HG03066 (cell line): ENCODE results near the gene TAAR9.

ENCODE experiments used
- ATAC-seq: cut with Tn5 transposase; IDR thresholded peaks from one replicate; pipeline ENCODE4 v1.9.1; 2021; ENCODE audit warnings: low read depth; ENCODE audit not compliant: unreplicated experiment

Gene TAAR9

DNA sequence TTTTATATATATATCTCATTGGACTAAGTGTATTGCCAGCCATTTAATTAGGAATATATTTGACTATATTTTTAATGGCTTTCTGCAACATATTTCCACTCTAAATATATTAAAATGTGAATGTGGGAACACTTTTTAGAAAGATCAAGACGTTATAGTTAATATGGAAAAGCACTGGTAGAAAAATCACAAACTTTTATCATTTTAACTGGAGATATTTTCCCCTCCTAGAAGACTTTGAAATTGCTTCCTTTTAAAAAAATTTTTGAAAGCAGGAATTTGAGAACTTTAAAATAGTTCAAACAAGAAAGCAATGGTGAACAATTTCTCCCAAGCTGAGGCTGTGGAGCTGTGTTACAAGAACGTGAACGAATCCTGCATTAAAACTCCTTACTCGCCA lies at the start of gene TAAR9:
Gene TAAR9, plus strand, starts transcription at position 301 of the 400 bp plus-strand sequence. Its CDS starts 13 bp downstream, at position 314.
- ATAC-seq, result no peak

DNA sequence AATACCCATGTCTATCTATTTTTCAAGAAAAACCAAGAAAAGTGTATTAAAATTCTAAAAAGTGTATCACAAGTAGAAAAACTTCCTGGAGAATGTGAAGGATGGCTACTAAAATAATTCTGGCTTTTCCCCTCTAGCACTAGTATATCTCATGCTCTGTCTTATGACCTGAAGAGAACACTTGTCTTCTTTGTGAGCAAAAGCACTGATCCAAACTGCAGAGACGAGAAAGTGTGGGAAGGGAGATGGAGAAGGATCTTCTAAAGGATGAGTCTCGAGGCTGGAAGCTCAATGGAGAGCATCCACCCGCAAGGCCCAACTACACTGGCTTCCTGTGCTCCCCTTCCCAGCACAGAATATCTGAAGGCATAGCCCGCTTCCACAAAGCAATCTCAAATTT lies 48.7 kb upstream of the TAAR9 start:
- no peak for ATAC-seq

DNA sequence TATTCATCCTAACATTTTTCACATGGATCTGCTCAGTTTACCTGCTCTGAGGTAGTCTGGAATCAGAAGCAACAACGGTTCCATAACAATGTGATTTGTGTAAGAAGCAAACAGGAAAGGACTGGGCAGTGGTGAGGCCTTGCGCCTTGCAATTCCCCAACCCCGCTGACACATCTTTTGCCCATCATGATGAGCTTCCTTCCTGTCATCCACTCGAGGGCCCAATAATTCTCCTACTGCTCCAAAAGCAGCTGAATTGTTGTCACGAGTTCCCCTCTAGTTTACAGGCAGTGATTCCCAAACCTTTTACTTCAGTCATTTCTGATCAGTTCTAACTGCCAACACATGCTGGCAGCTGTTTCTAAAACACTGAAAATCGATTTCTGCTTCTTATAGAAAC lies 48.1 kb upstream of the TAAR9 start:
- no peak for ATAC-seq

- ATAC-seq, result peak; percentile 51
Observed at GRCh38 chr6:132490478-132491204, 47.4 kb upstream of the TAAR9 start.

- ATAC-seq, result no peak
Observed at GRCh38 chr6:132491303-132491702, 46.8 kb upstream of the TAAR9 start.

GRCh38 chr6:132491881-132492280 lies 46.2 kb upstream of the TAAR9 start:
- ATAC-seq, result no peak

- no peak for ATAC-seq
Observed at GRCh38 chr6:132494954-132495353, 43.1 kb upstream of the TAAR9 start.

DNA sequence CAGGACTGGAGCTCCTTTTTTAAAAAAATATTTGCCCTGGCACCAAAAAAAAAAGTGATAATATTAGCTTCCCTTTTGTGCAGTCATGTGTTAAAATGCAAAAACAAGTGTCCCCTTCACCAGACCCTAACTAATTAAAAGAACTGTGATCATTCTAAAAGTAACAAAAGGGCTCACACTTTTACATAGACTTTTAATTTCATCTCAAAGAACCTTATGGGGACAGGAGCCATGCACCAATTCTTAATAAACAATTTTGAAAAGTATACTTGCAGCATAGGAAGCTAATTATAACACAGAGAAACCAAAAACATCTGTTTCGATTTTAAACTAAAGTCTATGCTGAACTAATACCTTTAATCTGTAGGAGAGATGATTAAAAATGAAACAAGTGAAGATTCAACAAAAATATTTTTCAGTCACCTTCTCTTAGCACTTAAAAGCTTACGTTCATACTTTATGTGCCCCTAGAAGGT lies 42.4 kb upstream of the TAAR9 start:
- ATAC-seq, result peak; percentile 42

- no peak for ATAC-seq
Observed at GRCh38 chr6:132496519-132497180, 41.4 kb upstream of the TAAR9 start.

DNA sequence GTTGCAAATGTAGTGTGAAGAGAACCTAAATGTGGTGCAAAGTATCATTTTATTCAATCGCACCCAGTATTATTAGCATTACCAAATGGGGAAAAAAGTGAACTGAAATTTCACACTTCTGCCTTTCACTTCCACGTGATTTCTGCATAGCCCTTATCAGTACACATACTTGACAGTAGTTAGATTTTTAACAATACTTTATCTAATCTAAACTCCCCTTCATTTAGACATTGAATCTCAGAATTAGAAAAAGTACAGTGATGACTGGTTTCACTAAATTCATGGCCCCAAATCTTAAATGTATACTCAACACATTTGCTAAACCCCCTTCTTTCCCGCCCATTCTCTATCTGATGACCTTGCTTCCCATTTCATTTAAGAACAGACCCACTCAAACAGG lies 39.4 kb upstream of the TAAR9 start:
- ATAC-seq, result peak; percentile 58

GRCh38 chr6:132499757-132500156 lies 38.3 kb upstream of the TAAR9 start:
- no peak for ATAC-seq

GRCh38 chr6:132504757-132505156 lies 33.3 kb upstream of the TAAR9 start:
- no peak for ATAC-seq

DNA sequence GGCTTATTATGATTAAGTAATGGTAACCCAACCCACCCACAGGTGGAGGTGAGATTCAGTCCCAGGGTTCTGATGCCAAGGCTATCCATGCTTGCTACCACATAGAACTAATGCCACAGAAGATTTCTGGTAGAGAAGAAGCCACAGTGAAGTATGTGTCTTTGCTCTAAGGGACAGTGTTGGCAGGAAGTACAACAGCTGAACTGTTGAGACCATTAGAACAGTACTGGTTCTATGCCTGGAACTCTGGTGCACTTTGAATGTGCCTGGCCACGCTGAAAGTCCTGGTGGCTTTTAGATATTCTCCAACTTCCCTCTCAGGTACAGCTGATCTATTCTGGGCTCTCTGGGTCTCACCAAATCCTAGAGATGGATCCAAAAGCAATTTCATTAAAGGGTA lies 32.9 kb upstream of the TAAR9 start:
- ATAC-seq, result no peak

DNA sequence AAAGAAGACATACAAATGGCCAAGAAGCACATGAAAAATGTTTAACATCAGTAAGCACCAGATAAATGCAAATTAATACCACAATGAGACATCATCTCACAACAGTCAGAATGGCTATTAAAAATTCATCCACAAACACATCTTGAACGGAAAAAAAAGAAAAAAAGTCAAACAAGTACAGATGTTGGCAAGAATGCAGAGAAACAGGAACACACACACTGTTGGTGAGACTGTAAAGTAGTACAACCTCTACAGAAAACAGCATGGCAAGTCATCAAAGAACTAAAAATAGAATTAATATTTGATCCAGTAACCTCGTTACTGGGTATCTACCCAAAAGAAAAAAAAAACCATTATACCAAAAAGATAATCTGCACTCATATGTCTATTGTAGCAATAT lies 31.6 kb upstream of the TAAR9 start:
- ATAC-seq, result no peak

DNA sequence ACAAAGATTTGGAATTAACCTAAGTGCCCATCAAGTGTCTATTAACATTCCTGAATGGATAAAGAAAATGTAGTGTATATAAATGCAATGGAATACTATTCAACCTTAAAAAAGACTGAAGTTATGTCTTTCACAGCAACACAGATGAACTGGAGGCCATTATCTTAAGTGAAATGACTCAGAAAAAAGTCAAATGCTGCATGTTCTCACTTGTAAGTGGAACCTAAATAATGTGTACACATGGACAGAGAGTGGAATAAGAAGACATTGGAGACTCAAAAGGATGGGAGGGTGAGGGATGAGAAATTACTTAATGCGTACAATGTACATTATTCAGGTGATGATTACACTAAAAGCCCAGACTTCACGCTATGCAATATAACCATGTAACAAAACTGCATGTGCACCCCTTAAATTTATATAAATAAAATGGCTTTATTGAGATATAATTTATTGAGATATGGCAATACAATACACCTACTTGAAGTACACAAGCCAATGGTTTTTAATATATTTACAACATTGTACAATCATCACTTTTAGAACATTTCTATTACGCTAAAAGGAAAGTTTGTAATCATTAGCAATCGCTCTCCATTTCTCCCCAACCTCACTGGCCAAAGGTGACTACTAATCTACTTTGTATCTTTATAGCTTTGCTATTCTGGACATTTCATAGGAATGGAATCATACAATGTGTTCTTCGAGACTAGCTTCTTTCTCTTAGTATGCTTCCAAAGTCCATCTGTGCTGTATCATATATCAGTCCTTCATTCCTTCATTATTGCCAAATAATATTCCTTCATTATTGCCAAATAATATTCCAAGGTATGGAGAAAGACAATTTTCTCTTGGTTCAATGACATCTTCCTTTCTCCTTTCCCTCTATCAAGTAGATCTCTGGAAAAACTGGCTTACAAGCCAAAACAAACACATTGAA lies 30.9 kb upstream of the TAAR9 start:
- ATAC-seq, result no peak

GRCh38 chr6:132511210-132511830 lies 26.8 kb upstream of the TAAR9 start:
- no peak for ATAC-seq

DNA sequence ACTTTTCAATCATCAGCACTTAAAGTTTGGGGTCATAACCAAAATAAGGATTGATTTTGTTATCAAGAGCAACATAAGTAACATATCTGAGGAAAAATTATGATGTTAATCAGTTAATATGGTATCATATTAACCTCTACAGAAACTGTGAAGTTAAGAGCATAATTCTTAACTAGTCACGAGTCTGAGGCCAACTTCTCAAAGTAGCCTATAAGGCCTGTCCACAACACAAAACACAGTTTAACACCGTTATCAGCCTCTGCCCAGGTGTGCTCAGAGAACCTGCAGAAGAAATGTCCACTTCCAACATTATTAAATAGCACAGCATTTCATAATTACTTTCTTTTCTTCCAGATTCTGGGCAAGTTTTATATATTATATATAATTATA lies 26.3 kb upstream of the TAAR9 start:
- ATAC-seq, result no peak

- ATAC-seq, result no peak
Observed at GRCh38 chr6:132512342-132512637, 25.8 kb upstream of the TAAR9 start.

- peak; percentile 90 for ATAC-seq
Observed at GRCh38 chr6:132512638-132513632, 25.1 kb upstream of the TAAR9 start, which contains the start of gene STX7. Gene STX7 (minus strand): TSS chr6:132513116. CDS start chr6:132503530, 9,586 bp downstream.
